Adipocyte (in vitro differentiated cells): ENCODE measurements around the gene NSD2.

Experiments
- DNase-seq: peaks from one replicate; pipeline ENCODE4 v3.0.0-alpha.2; 2015; ENCODE audit warnings: low read depth
- H3K27me3 ChIP-seq: replicated peaks from 2 replicates; pipeline ENCODE4 v1.7.0; 2013; ENCODE audit warnings: mild to moderate bottlenecking, low read length, moderate library complexity; ENCODE audit not compliant: control insufficient read depth, insufficient read depth
- H3K36me3 ChIP-seq: 2 replicates; pipeline ENCODE4 v1.7.0; 2013; ENCODE audit warnings: low read length, mild to moderate bottlenecking, moderate library complexity; ENCODE audit not compliant: control insufficient read depth, insufficient read depth, severe bottlenecking
- H3K4me1 ChIP-seq: 2 replicates; pipeline ENCODE4 v1.7.0; 2013; ENCODE audit warnings: mild to moderate bottlenecking, low read length, moderate library complexity; ENCODE audit not compliant: control insufficient read depth, insufficient read depth
- H3K4me3 ChIP-seq: 2 replicates; pipeline ENCODE4 v1.7.0; 2013; ENCODE audit warnings: mild to moderate bottlenecking, low read length, moderate library complexity
- H3K9ac ChIP-seq: 2 replicates; pipeline ENCODE4 v1.7.0; 2013; ENCODE audit warnings: mild to moderate bottlenecking, low read length, moderate library complexity
- H3K9me3 ChIP-seq: 2 replicates; pipeline ENCODE4 v1.7.0; 2013; ENCODE audit warnings: mild to moderate bottlenecking, low read length, moderate library complexity; ENCODE audit not compliant: control insufficient read depth

The NSD2 gene

GRCh38 chr4:1856943-1857699, 14.1 kb upstream of the NSD2 start:
- DNase-seq, result peak; percentile 50
- Histone ChIP-seq H3K36me3 (peaks cover 6% of the 10 kb centered on the region), H3K27me3 (no peaks in the 10 kb centered on the region), H3K4me3 (peak overlapping the region; percentile 92), H3K9me3 (no peaks in the 10 kb centered on the region), H3K4me1 (peaks cover 40% of the 10 kb centered on the region), H3K9ac (peak overlapping the region; percentile 96)

- Histone ChIP-seq H3K4me3 (no peak overlapping the region), H3K4me1 (peaks cover 34% of the 10 kb centered on the region), H3K9ac (peak overlapping the region; percentile 96), H3K27me3 (no peaks in the 10 kb centered on the region), H3K36me3 (peaks cover 6% of the 10 kb centered on the region), H3K9me3 (no peaks in the 10 kb centered on the region)
- no peak for DNase-seq
These were observed 13.3 kb upstream of the NSD2 start for GRCh38 chr4:1857931-1858330.

- H3K4me1 ChIP-seq, result peaks cover 29% of the 10 kb centered on the region
- no peak for DNase-seq
- H3K4me3 ChIP-seq, result no peak overlapping the region
- no peaks in the 10 kb centered on the region for H3K27me3 ChIP-seq
- no peaks in the 10 kb centered on the region for H3K9me3 ChIP-seq
- H3K36me3 ChIP-seq, result no peaks in the 10 kb centered on the region
- H3K9ac ChIP-seq, result peak overlapping the region; percentile 35
These were observed 11.8 kb upstream of the NSD2 start for GRCh38 chr4:1859389-1859753.

GRCh38 chr4:1862055-1862911, 8.9 kb upstream of the NSD2 start:
- Histone ChIP-seq H3K9me3 (no peaks in the 10 kb centered on the region), H3K4me1 (peaks cover 20% of the 10 kb centered on the region), H3K9ac (peak overlapping the region; percentile 64), H3K27me3 (peaks cover 6% of the 10 kb centered on the region), H3K36me3 (no peaks in the 10 kb centered on the region), H3K4me3 (peak overlapping the region; percentile 50)
- no peak for DNase-seq

GRCh38 chr4:1862961-1863296, 8.3 kb upstream of the NSD2 start:
- Histone ChIP-seq H3K9ac (no peak overlapping the region), H3K9me3 (no peaks in the 10 kb centered on the region), H3K4me3 (no peak overlapping the region), H3K4me1 (peaks cover 13% of the 10 kb centered on the region), H3K27me3 (peaks cover 6% of the 10 kb centered on the region), H3K36me3 (no peaks in the 10 kb centered on the region)
- DNase-seq, result no peak

- H3K4me1 ChIP-seq, result peaks cover 9% of the 10 kb centered on the region
- H3K9ac ChIP-seq, result no peak overlapping the region
- DNase-seq, result no peak
- H3K9me3 ChIP-seq, result no peaks in the 10 kb centered on the region
- no peak overlapping the region for H3K4me3 ChIP-seq
- peaks cover 6% of the 10 kb centered on the region for H3K27me3 ChIP-seq
- no peaks in the 10 kb centered on the region for H3K36me3 ChIP-seq
These were observed 7.7 kb upstream of the NSD2 start for GRCh38 chr4:1863297-1864033.

GRCh38 chr4:1864076-1865008, 6.9 kb upstream of the NSD2 start:
- Histone ChIP-seq H3K27me3 (peaks cover 6% of the 10 kb centered on the region), H3K9ac (no peak overlapping the region), H3K36me3 (no peaks in the 10 kb centered on the region), H3K4me3 (no peak overlapping the region), H3K9me3 (no peaks in the 10 kb centered on the region), H3K4me1 (peaks cover 5% of the 10 kb centered on the region)
- no peak for DNase-seq

GRCh38 chr4:1866189-1866661, 5.0 kb upstream of the NSD2 start:
- Histone ChIP-seq H3K9ac (no peak overlapping the region), H3K27me3 (peaks cover 6% of the 10 kb centered on the region), H3K4me3 (no peak overlapping the region), H3K9me3 (no peaks in the 10 kb centered on the region), H3K36me3 (no peaks in the 10 kb centered on the region), H3K4me1 (peaks cover 8% of the 10 kb centered on the region)
- DNase-seq, result no peak

- Histone ChIP-seq H3K36me3 (no peaks in the 10 kb centered on the region), H3K27me3 (peaks cover 6% of the 10 kb centered on the region), H3K4me3 (no peak overlapping the region), H3K9ac (no peak overlapping the region), H3K4me1 (peaks cover 20% of the 10 kb centered on the region), H3K9me3 (no peaks in the 10 kb centered on the region)
- DNase-seq, result no peak
These were observed 2.9 kb upstream of the NSD2 start for GRCh38 chr4:1868293-1868692.

GRCh38 chr4:1868912-1869311, 2.3 kb upstream of the NSD2 start:
- Histone ChIP-seq H3K9ac (no peak overlapping the region), H3K27me3 (peaks cover 6% of the 10 kb centered on the region), H3K9me3 (no peaks in the 10 kb centered on the region), H3K4me3 (no peak overlapping the region), H3K36me3 (no peaks in the 10 kb centered on the region), H3K4me1 (peaks cover 22% of the 10 kb centered on the region)
- no peak for DNase-seq
